ENCODE data around the gene STPG2.

The STPG2 gene

GRCh38 chr4:97664741-97665140 is 478.5 kb downstream of the STPG2 start:
- no peaks in the 10 kb centered on the region for H3K79me2 ChIP-seq (ENCODE audit: low read length)
- no peaks in the 10 kb centered on the region for H3K9me3 ChIP-seq (replicated peaks; ENCODE audit: insufficient read depth, low read length)
- H3K27me3 ChIP-seq (replicated peaks; ENCODE audit: insufficient read depth, low read length) = no peaks in the 10 kb centered on the region
- no peak overlapping the region for H3K4me3 ChIP-seq (ENCODE audit: low read length)
- no peaks in the 10 kb centered on the region for H4K20me1 ChIP-seq (ENCODE audit: insufficient read depth, low read length)
- no peak for TF ChIP-seq EZH2phosphoT487 (IDR thresholded peaks at IDR 0.05; ENCODE audit: low read length)
- TF ChIP-seq EZH2 (optimal IDR thresholded peaks at IDR 0.05; ENCODE audit: low read depth, low read length) = no peak
- no peak for TF ChIP-seq CTCF (IDR thresholded peaks at IDR 0.05; ENCODE audit: low read length)
- H3K9ac ChIP-seq (ENCODE audit: low read length) = no peak overlapping the region
- H3F3A ChIP-seq (ENCODE audit: insufficient read depth, low read length) = no peaks in the 10 kb centered on the region
- no peaks in the 10 kb centered on the region for H3K4me1 ChIP-seq (ENCODE audit: low read length)
- H3K9me2 ChIP-seq (replicated peaks; ENCODE audit: insufficient read depth, low read length) = no peaks in the 10 kb centered on the region
- no peaks in the 10 kb centered on the region for H3K36me3 ChIP-seq (replicated peaks; ENCODE audit: insufficient read depth, low read length)
- DNase-seq = no peak
- no peak overlapping the region for H2AFZ ChIP-seq (ENCODE audit: low read length)
- H3K4me2 ChIP-seq (ENCODE audit: low read depth, low read length) = no peak overlapping the region
- no peak overlapping the region for H3K27ac ChIP-seq (ENCODE audit: low read length)

GRCh38 chr4:97662133-97662532 is 481.1 kb downstream of the STPG2 start:
- no peak overlapping the region for H3K4me3 ChIP-seq (ENCODE audit: low read length)
- DNase-seq = no peak
- H2AFZ ChIP-seq (ENCODE audit: low read length) = no peak overlapping the region
- H3K27ac ChIP-seq (ENCODE audit: low read length) = no peak overlapping the region
- no peaks in the 10 kb centered on the region for H3K79me2 ChIP-seq (ENCODE audit: low read length)
- no peaks in the 10 kb centered on the region for H3K27me3 ChIP-seq (replicated peaks; ENCODE audit: insufficient read depth, low read length)
- H3K36me3 ChIP-seq (replicated peaks; ENCODE audit: insufficient read depth, low read length) = no peaks in the 10 kb centered on the region
- no peak overlapping the region for H3K4me2 ChIP-seq (ENCODE audit: low read depth, low read length)
- no peaks in the 10 kb centered on the region for H4K20me1 ChIP-seq (ENCODE audit: insufficient read depth, low read length)
- no peak overlapping the region for H3K9ac ChIP-seq (ENCODE audit: low read length)
- no peaks in the 10 kb centered on the region for H3F3A ChIP-seq (ENCODE audit: insufficient read depth, low read length)
- no peaks in the 10 kb centered on the region for H3K9me2 ChIP-seq (replicated peaks; ENCODE audit: insufficient read depth, low read length)
- no peak for TF ChIP-seq CTCF (IDR thresholded peaks at IDR 0.05; ENCODE audit: low read length)
- H3K4me1 ChIP-seq (ENCODE audit: low read length) = no peaks in the 10 kb centered on the region
- no peaks in the 10 kb centered on the region for H3K9me3 ChIP-seq (replicated peaks; ENCODE audit: insufficient read depth, low read length)

- 0 out of 2 replicates have a peak, but pooled peaks cover 3% of the 10 kb centered on the region for H3K9me3 ChIP-seq (replicated peaks; ENCODE audit: insufficient read depth, low read length)
- no peaks in the 10 kb centered on the region for H3K36me3 ChIP-seq (replicated peaks; ENCODE audit: insufficient read depth, low read length)
- no peaks in the 10 kb centered on the region for H3K79me2 ChIP-seq (ENCODE audit: low read length)
- H4K20me1 ChIP-seq (ENCODE audit: insufficient read depth, low read length) = no peaks in the 10 kb centered on the region
- no peak overlapping the region for H3K9ac ChIP-seq (ENCODE audit: low read length)
- no peaks in the 10 kb centered on the region for H3K9me2 ChIP-seq (replicated peaks; ENCODE audit: insufficient read depth, low read length)
- H3K4me3 ChIP-seq (ENCODE audit: low read length) = no peak overlapping the region
- DNase-seq = no peak
- no peak overlapping the region for H3K27ac ChIP-seq (ENCODE audit: low read length)
- no peaks in the 10 kb centered on the region for H3K4me1 ChIP-seq (ENCODE audit: low read length)
- TF ChIP-seq EZH2phosphoT487 (IDR thresholded peaks at IDR 0.05; ENCODE audit: low read length) (no peak), EZH2 (optimal IDR thresholded peaks at IDR 0.05; ENCODE audit: low read depth, low read length) (no peak), CTCF (IDR thresholded peaks at IDR 0.05; ENCODE audit: low read length) (no peak)
- H3F3A ChIP-seq (ENCODE audit: insufficient read depth, low read length) = no peaks in the 10 kb centered on the region
- H2AFZ ChIP-seq (ENCODE audit: low read length) = no peak overlapping the region
- no peak overlapping the region for H3K4me2 ChIP-seq (ENCODE audit: low read depth, low read length)
- H3K27me3 ChIP-seq (replicated peaks; ENCODE audit: insufficient read depth, low read length) = no peaks in the 10 kb centered on the region
Observed at GRCh38 chr4:97656044-97656720, 487.1 kb downstream of the STPG2 start.
